HepG2 (cell line): Measurements from ENCODE around the gene MAN1B1. TPM values are rescaled to one million over a fixed set of nuclear protein-coding genes. Genes with fewer than 3 reads are reported as not detected.
A peak's percentile ranks its signal among the peaks of the same experiment; 100 is the strongest.

Experiments
- HES4 ChIP-seq: sonication (generic); formaldehyde crosslinking; IDR thresholded peaks from 2 replicates; pipeline ENCODE4 v1.9.0; 2021; ENCODE audit warnings: mild to moderate bottlenecking, missing genetic modification reagents, borderline replicate concordance
- HMGA1 ChIP-seq: sonication (generic); formaldehyde crosslinking; conservative IDR thresholded peaks from 2 replicates; pipeline ENCODE4 v1.4.0; 2020; ENCODE audit warnings: missing genetic modification reagents
- HNRNPUL1 ChIP-seq: fragments of 200-400 bp; formaldehyde crosslinking; IDR thresholded peaks from 2 replicates; pipeline ENCODE4 v1.6.1; 2017; ENCODE audit warnings: low read depth, mild to moderate bottlenecking, low read length, moderate library complexity
- JARID2 ChIP-seq: sonication (generic); formaldehyde crosslinking; IDR thresholded peaks from 2 replicates; pipeline ENCODE4 v1.8.1; 2023; ENCODE audit warnings: missing genetic modification reagents, inconsistent platforms; ENCODE audit not compliant: insufficient replicate concordance
- MBD4 ChIP-seq: IDR thresholded peaks from 2 replicates; pipeline ENCODE4 v1.6.1; 2012; ENCODE audit warnings: low read length, inconsistent platforms, borderline replicate concordance
- MLXIP ChIP-seq: sonication (generic); formaldehyde crosslinking; IDR thresholded peaks from 2 replicates; pipeline ENCODE4 v1.9.0; 2021; ENCODE audit warnings: missing genetic modification reagents, borderline replicate concordance
- MTA3 ChIP-seq: sonication (generic); formaldehyde crosslinking; IDR thresholded peaks from 2 replicates; pipeline ENCODE4 v1.4.0; 2020; ENCODE audit warnings: missing genetic modification reagents
- PAWR ChIP-seq: sonication (generic); formaldehyde crosslinking; IDR thresholded peaks from 2 replicates; pipeline ENCODE4 v1.4.0; 2020; ENCODE audit warnings: missing genetic modification reagents, mild to moderate bottlenecking, borderline replicate concordance
- PHF5A ChIP-seq: IDR thresholded peaks from one replicate; pipeline ENCODE4 v1.6.1; 2018; ENCODE audit warnings: low read depth, missing genetic modification reagents; ENCODE audit not compliant: unreplicated experiment
- PRDM4 ChIP-seq: sonication (generic); formaldehyde crosslinking; IDR thresholded peaks from 2 replicates; pipeline ENCODE4 v1.9.0; 2021; ENCODE audit warnings: missing genetic modification reagents, borderline replicate concordance
- RXRA ChIP-seq: sonication (generic); formaldehyde crosslinking; IDR thresholded peaks from 2 replicates; pipeline ENCODE4 v1.5.1; 2020; ENCODE audit warnings: missing genetic modification reagents
- TERF1 ChIP-seq: sonication (generic); formaldehyde crosslinking; IDR thresholded peaks from 2 replicates; pipeline ENCODE4 v1.8.0; 2022; ENCODE audit warnings: mild to moderate bottlenecking, missing genetic modification reagents, moderate library complexity
- ZEB1 ChIP-seq: IDR thresholded peaks from 2 replicates; pipeline ENCODE4 v1.6.1; 2012; ENCODE audit warnings: mild to moderate bottlenecking, low read depth, inconsistent platforms; ENCODE audit not compliant: insufficient replicate concordance
- ZFX ChIP-seq: sonication (generic); formaldehyde crosslinking; IDR thresholded peaks from 2 replicates; pipeline ENCODE4 v1.4.0; 2020; ENCODE audit warnings: mild to moderate bottlenecking, low read depth, missing genetic modification reagents, moderate library complexity
- ZNF33B ChIP-seq: sonication (generic); formaldehyde crosslinking; IDR thresholded peaks from 2 replicates; pipeline ENCODE4 v1.5.1; 2020; ENCODE audit warnings: mild to moderate bottlenecking, missing genetic modification reagents
- ZNF580 ChIP-seq: IDR thresholded peaks from 2 replicates; pipeline ENCODE4 v1.6.1; 2016; ENCODE audit warnings: low read depth, borderline replicate concordance
- ZNF652 ChIP-seq: IDR thresholded peaks from 2 replicates; pipeline ENCODE4 v1.6.1; 2016; ENCODE audit warnings: low read depth, borderline replicate concordance
- ZNF746 ChIP-seq: sonication (generic); formaldehyde crosslinking; IDR thresholded peaks from 2 replicates; pipeline ENCODE4 v1.8.0; 2022; ENCODE audit warnings: mild to moderate bottlenecking, missing genetic modification reagents
- ZSCAN21 ChIP-seq: sonication (generic); formaldehyde crosslinking; IDR thresholded peaks from 2 replicates; pipeline ENCODE4 v1.8.0; 2022; ENCODE audit warnings: mild to moderate bottlenecking, missing genetic modification reagents, moderate library complexity, borderline replicate concordance
- polyA plus RNA-seq, 8 experiments: library from polyadenylated mRNA; depleted of rRNA in 3 of 8; stranded (reverse) in 7 of 8; unstranded in 1 of 8; fragments of >200 nt; fragmentation: Illumina TruSeq in 4 of 8; extraction: Trizol in 4 of 8; gene quantifications; 2 replicates each; pipeline versions ENCODE4 v1.2.1 to v1.2.3, GENCODE V29; 2011 to 2016; ENCODE audit warnings: low read depth in 4 of 8, missing spikeins in 1 of 8, mixed read lengths in 1 of 8; ENCODE audit not compliant: insufficient read depth in 1 of 8
- total RNA-seq, 5 experiments: library from RNA; depleted of rRNA; stranded (reverse); fragments of >200 nt; fragmentation: Illumina TruSeq; extraction: Trizol; gene quantifications; 2 replicates each; pipeline ENCODE4 v1.2.3, GENCODE V29; 2016; ENCODE audit warnings: low read depth in 1 of 5

MAN1B1 gene
- total and polyA plus RNA-seq, 2 of the 13 experiments (the other 11 are each of a cell fraction or from before 2014, with no cell fraction given), result 48.9 to 59.5 TPM

GRCh38 chr9:137138722-137139467 lies 52.1 kb downstream of the MAN1B1 start, which contains the start of gene GRIN1 (continued):
- TF ChIP-seq PRDM4 (CRISPR knock-in tag), result no peak
- no peak for TF ChIP-seq TERF1 (CRISPR knock-in tag)
- TF ChIP-seq MTA3 (CRISPR knock-in tag), result no peak
- TF ChIP-seq RXRA (CRISPR knock-in tag), result no peak
- TF ChIP-seq JARID2 (CRISPR knock-in tag), result no peak
- TF ChIP-seq PAWR (CRISPR knock-in tag), result no peak
- no peak for TF ChIP-seq ZNF652 (CRISPR knock-in tag)
- no peak for TF ChIP-seq HMGA1 (CRISPR knock-in tag)
- no peak for TF ChIP-seq ZNF33B (CRISPR knock-in tag)
- TF ChIP-seq MBD4, result no peak
- no peak for TF ChIP-seq ZNF746 (CRISPR knock-in tag)
- peak; percentile 26; the same call in 1 of the 2 replicates for TF ChIP-seq MLXIP (CRISPR knock-in tag)
- peak; percentile 49; the same call in 1 of the 2 replicates for TF ChIP-seq ZSCAN21
- no peak for TF ChIP-seq HNRNPUL1
- no peak for TF ChIP-seq PHF5A (CRISPR knock-in tag)
- no peak for TF ChIP-seq ZEB1
- TF ChIP-seq ZNF580, result no peak
- TF ChIP-seq ZFX (CRISPR knock-in tag), result no peak
- TF ChIP-seq HES4 (CRISPR knock-in tag), result peak; percentile 93
